NT2/D1 (cell line): ENCODE measurements around the gene GPR45.

Experiments
- DNase-seq: peaks from one replicate; pipeline ENCODE4 v3.0.0-alpha.2; 2011; ENCODE audit warnings: low read depth, low spot score
- H3K27me3 ChIP-seq: 2 replicates; pipeline ENCODE4 v1.6.0; 2011; ENCODE audit warnings: mild to moderate bottlenecking; ENCODE audit not compliant: insufficient read length, insufficient read depth
- H3K36me3 ChIP-seq: 2 replicates; pipeline ENCODE4 v1.6.1; 2011; ENCODE audit warnings: mild to moderate bottlenecking, low read length, mixed read lengths; ENCODE audit not compliant: insufficient read depth, insufficient read length
- H3K4me1 ChIP-seq: 2 replicates; pipeline ENCODE4 v1.5.1; 2011; ENCODE audit not compliant: insufficient read depth, insufficient read length
- H3K4me3 ChIP-seq: 2 replicates; pipeline ENCODE4 v1.5.1; 2011; ENCODE audit warnings: low read depth; ENCODE audit not compliant: insufficient read length
- H3K9ac ChIP-seq: 2 replicates; pipeline ENCODE4 v1.6.0; 2011; ENCODE audit warnings: low read depth; ENCODE audit not compliant: insufficient read length
- H3K9me3 ChIP-seq: 2 replicates; pipeline ENCODE4 v1.5.1; 2011; ENCODE audit warnings: mild to moderate bottlenecking, low read length; ENCODE audit not compliant: insufficient read depth
- SUZ12 ChIP-seq: IDR thresholded peaks from 2 replicates; pipeline ENCODE4 v1.6.1; 2011; ENCODE audit not compliant: insufficient read length, insufficient read depth; ENCODE audit errors: extremely low read depth
- YY1 ChIP-seq: IDR thresholded peaks from 2 replicates; pipeline ENCODE4 v1.6.1; 2011; ENCODE audit not compliant: insufficient read length, insufficient read depth
- ZNF274 ChIP-seq: IDR thresholded peaks from 2 replicates; pipeline ENCODE4 v1.6.1; 2011; ENCODE audit warnings: mild to moderate bottlenecking, low read depth, low read length

The GPR45 gene

GRCh38 chr2:105255979-105256378 lies 14.4 kb downstream of the GPR45 start:
- DNase-seq: no peak
- TF ChIP-seq SUZ12: no peak
- TF ChIP-seq ZNF274: no peak
- no peak for TF ChIP-seq YY1

GRCh38 chr2:105256431-105257047 lies 15.0 kb downstream of the GPR45 start:
- Histone ChIP-seq H3K9me3 (no peaks in the 10 kb centered on the region), H3K36me3 (no peaks in the 10 kb centered on the region), H3K4me1 (peaks cover 3% of the 10 kb centered on the region), H3K4me3 (no peak overlapping the region), H3K9ac (no peak overlapping the region), H3K27me3 (no peaks in the 10 kb centered on the region)
- DNase-seq: no peak
- no peak for TF ChIP-seq SUZ12
- no peak for TF ChIP-seq YY1
- no peak for TF ChIP-seq ZNF274

More at GRCh38 chr2:105255979-105256378, 14.4 kb downstream of the GPR45 start:
- Histone ChIP-seq H3K9ac (no peak overlapping the region), H3K4me1 (peaks cover 3% of the 10 kb centered on the region), H3K4me3 (no peak overlapping the region), H3K27me3 (no peaks in the 10 kb centered on the region), H3K9me3 (no peaks in the 10 kb centered on the region; the same call in 1 of the 2 replicates), H3K36me3 (no peaks in the 10 kb centered on the region)

GRCh38 chr2:105257981-105258380 lies 16.4 kb downstream of the GPR45 start:
- no peaks in the 10 kb centered on the region for H3K36me3 ChIP-seq
- no peak overlapping the region for H3K4me3 ChIP-seq
- no peak for DNase-seq
- no peak for TF ChIP-seq ZNF274
- no peak for TF ChIP-seq YY1
- no peak for TF ChIP-seq SUZ12
- H3K4me1 ChIP-seq: peaks cover 4% of the 10 kb centered on the region
- no peaks in the 10 kb centered on the region for H3K9me3 ChIP-seq
- no peak overlapping the region for H3K9ac ChIP-seq
- no peaks in the 10 kb centered on the region for H3K27me3 ChIP-seq

GRCh38 chr2:105258835-105259350 lies 17.4 kb downstream of the GPR45 start:
- Histone ChIP-seq H3K9me3 (no peaks in the 10 kb centered on the region), H3K27me3 (no peaks in the 10 kb centered on the region), H3K4me1 (peaks cover 4% of the 10 kb centered on the region), H3K9ac (no peak overlapping the region), H3K36me3 (no peaks in the 10 kb centered on the region), H3K4me3 (no peak overlapping the region)
- no peak for DNase-seq
- TF ChIP-seq YY1 (no peak), ZNF274 (no peak), SUZ12 (no peak)

GRCh38 chr2:105261061-105261460 lies 19.5 kb downstream of the GPR45 start:
- no peak overlapping the region for H3K9ac ChIP-seq
- peaks cover 4% of the 10 kb centered on the region for H3K4me1 ChIP-seq
- no peak overlapping the region for H3K4me3 ChIP-seq
- no peak for DNase-seq
- peaks cover 7% of the 10 kb centered on the region for H3K36me3 ChIP-seq
- no peaks in the 10 kb centered on the region for H3K27me3 ChIP-seq
- no peak for TF ChIP-seq SUZ12
- TF ChIP-seq ZNF274: no peak
- TF ChIP-seq YY1: no peak
- H3K9me3 ChIP-seq: no peaks in the 10 kb centered on the region

- no peaks in the 10 kb centered on the region for H3K9me3 ChIP-seq
- H3K27me3 ChIP-seq: no peaks in the 10 kb centered on the region
- H3K9ac ChIP-seq: no peak overlapping the region
Measured at GRCh38 chr2:105262651-105263091, 21.1 kb downstream of the GPR45 start.

GRCh38 chr2:105269426-105269825 lies 27.9 kb downstream of the GPR45 start:
- TF ChIP-seq ZNF274 (no peak), SUZ12 (no peak), YY1 (no peak)
- Histone ChIP-seq H3K9ac (no peak overlapping the region), H3K36me3 (peaks cover 79% of the 10 kb centered on the region), H3K9me3 (no peaks in the 10 kb centered on the region), H3K4me1 (no peaks in the 10 kb centered on the region), H3K27me3 (no peaks in the 10 kb centered on the region), H3K4me3 (no peak overlapping the region)
- no peak for DNase-seq

More at GRCh38 chr2:105262651-105263091, 21.1 kb downstream of the GPR45 start:
- no peak overlapping the region for H3K4me3 ChIP-seq
- DNase-seq: no peak
- TF ChIP-seq SUZ12 (no peak), ZNF274 (no peak), YY1 (no peak)
- H3K36me3 ChIP-seq: peaks cover 22% of the 10 kb centered on the region
- peaks cover 4% of the 10 kb centered on the region for H3K4me1 ChIP-seq
